NOMO-1 treated with dmso at 0.1 percent for 144 hours (cell line): Measurements from ENCODE around the gene ZFTA.
"Not testable (repeated sequence)": the region's sequence is repeated elsewhere in the genome, so short reads cannot be mapped to it uniquely, and the experiment has no call there.

Experiments
- DNase-seq: peaks from one replicate; lab custom pipeline; 2025; ENCODE audit not compliant: unreplicated experiment; lab: John Stamatoyannopoulos, UW

Gene ZFTA

DNA sequence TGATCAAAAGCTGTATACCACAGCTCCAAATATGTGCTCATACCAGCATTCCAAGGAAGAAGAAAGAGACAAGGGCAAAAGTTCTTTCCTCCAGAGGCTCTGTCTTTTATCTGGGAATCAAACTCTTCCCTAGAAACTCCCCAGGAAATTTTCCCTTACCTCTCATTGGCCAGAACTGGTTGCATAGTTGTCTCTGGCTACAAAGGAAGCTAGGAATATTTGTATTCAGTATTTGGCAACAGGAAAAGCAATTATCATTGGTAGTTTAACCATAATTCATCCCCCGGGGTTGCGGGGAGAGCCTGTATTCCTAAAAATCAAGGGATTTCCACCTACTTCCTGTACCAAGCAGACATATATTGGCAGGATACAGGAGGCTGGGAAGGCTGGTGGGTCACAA lies 10.5 kb upstream of the ZFTA start:
- DNase-seq = no peak

- no peak for DNase-seq
These were observed 6.6 kb upstream of the ZFTA start for GRCh38 chr11:63775191-63775590.

- DNase-seq = not testable (repeated sequence)
These were observed 3.3 kb upstream of the ZFTA start for GRCh38 chr11:63771741-63772318.

DNA sequence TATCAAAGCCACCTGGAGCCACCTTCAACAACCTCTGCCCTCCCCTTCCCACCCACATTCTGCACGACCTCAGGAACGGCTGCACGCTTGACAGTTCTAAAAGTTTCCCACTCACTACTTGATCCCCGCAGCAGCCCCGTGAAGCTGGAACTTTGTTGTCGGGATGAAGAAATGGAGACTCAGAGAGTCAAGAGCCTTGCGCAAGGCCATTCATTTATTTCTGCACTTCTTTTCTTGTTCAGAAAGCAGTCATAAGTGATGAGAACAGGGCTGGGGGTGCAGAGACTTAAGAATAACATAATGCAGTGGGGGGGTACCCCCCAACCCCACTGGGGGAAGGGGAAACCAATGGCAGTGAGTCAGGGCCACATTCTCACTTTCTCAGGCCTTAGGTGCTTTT lies 2.2 kb upstream of the ZFTA start:
- DNase-seq = no peak

- no peak for DNase-seq
These were observed 1.3 kb upstream of the ZFTA start for GRCh38 chr11:63769714-63770455.

DNA sequence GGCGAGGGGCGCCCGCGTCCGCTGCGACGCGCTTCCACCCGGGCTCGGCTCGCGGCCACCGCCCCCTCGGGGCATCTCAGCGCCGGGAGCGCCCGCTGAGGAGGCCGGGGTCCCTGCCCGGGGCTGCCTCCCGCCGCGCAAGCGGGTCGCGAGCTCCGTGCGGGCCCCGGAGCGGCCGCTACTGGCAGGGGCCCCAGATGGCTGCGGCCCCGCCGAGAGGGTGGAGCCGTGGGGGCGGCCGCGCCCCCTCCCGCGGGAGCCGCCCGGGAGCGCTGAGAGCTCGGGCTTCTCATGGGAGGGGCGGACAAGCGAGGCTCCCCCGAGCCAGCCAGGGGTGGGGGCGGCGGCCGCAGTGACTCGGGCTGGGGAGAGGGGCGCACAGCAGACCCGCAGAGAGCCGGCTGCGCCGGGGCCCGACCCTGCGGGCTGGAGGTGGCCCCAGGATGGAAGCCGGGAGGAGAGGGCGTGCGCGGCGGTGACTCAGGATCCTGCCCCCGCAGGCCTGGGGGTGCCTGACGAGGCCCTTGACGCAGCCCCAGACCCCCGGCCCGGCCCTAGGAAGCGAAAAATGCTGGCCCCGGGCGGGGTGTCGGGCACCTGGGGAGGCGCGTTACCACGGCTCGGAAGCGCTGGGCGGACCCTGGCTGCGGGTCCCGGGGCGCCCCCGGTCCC lies 603 bp upstream of the ZFTA start:
- DNase-seq = no peak

GRCh38 chr11:63767565-63768236 lies 874 bp downstream of the ZFTA start:
- peak; percentile 34 for DNase-seq

DNA sequence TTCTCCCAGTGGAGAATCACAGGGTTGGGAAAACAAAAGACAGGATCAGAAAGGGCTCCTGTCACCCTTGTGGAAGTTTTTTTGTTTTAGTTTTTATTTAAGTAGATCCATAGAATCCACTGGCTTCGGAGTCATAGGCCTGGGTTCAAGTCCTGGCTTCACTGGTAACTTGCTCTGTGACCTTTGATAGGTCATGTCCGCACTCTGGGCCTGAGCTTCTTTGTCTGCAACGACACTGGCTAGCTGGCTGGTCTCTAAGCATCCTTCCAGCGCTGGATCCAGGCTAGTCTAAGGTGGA lies 1.4 kb downstream of the ZFTA start:
- no peak for DNase-seq

- no peak for DNase-seq
These were observed 1.9 kb downstream of the ZFTA start for GRCh38 chr11:63766531-63767235.

GRCh38 chr11:63765688-63766241 lies 2.8 kb downstream of the ZFTA start:
- no peak for DNase-seq

- no peak for DNase-seq
These were observed 3.6 kb downstream of the ZFTA start for GRCh38 chr11:63764679-63765647.

DNA sequence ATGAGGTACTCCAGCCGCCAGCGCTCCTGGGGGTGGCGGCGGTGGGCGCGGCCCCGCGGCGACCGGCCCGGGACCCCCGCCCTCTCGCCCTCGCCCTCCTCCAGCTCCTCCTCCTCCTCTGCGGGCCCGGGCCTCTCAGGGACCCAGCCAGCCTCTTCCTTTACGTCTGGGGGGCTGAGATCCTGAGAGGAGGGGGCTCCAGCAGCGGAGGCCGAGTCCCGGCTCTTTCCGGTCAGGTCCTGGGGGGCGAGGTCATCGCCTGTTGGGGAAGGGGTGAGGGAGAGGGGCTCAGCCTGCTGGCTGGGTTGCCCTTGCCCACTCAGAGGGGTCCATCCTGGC lies 4.3 kb downstream of the ZFTA start:
- DNase-seq = no peak

GRCh38 chr11:63763496-63764339 lies 4.9 kb downstream of the ZFTA start:
- no peak for DNase-seq

GRCh38 chr11:63762654-63763495 lies 5.7 kb downstream of the ZFTA start:
- no peak for DNase-seq

DNA sequence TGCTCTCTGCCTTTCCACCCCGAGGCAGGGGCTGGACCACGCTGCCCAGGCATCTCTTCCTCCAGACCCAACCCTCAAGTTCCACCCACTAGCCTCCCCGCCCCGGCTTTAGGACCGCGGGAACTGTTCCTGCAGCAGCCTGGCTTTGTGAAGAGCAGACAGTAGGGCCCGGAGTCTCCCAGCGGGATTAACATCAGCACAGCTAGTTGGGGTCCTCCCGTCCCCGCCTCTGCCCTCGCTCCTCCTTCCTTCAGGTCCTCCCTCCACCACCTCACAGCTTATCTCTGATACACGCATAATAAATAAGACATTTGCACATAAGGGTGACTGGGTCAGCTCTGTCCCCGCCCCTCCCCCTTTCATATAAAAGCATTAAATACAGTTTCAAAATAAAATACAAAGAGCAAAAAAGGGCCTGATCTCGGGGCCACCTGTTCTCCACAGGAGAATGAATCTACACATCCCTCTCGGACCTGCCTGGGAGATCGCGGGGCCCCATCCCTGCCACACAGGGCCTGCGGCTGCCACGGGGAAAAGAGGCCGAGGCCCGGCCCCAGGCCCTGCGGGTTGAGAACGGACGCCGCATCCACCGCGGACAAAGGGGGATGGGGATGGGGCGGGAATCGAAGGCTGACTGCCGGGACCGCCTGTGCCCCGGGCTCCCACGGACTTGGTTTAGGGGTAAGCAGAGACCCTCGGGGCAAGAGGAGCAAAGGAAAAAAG lies 6.5 kb downstream of the ZFTA start:
- DNase-seq = no peak

GRCh38 chr11:63761188-63761587 lies 7.4 kb downstream of the ZFTA start:
- no peak for DNase-seq

DNA sequence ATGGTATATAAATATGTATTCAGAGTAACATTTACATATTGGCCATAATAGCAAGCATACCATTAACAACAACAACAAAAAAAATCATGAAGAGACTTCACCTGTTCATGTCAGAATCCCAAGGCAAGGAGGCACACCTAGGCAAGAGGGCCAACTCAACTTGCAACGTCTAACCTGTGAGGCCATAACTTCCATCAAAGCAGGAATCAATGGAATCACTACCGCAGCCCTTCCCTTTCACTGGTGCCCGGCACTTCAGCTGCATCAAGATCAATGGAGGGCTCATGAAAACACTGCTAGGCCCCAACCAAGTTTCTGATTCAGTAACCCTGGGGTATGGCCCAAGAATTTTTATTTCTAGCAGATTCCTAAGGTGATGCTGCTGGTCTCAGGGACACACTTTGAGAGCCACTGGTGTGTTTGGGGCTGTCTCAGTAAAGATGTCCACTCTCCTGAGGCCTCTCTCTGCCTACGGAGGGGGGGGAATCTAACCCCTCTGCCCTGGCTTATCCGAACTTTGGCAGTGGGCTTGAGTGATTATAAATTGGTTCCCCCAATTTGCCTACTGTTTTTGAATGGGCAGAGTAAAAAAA lies 8.0 kb downstream of the ZFTA start:
- no peak for DNase-seq
